ENCODE data around the gene RAB3C.

The RAB3C gene

DNA sequence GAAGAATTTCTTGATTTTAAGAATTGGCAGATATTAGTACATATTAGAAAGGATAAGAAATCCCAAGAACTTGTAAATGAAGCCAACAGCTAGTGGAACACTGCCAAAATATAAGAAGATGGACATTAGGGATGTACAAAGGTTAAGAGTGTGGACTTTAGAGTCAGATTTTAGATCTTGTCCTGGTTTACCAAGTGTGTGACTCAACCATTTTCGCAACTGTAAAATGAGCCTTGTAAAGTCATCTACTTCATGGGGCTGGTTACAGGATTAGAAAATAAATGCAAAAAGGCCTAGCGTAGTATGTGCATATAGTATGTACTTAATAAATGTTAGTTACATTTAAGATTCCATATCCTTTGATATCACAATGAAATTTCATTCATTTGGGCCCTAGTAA lies 260.0 kb downstream of the RAB3C start:
- no peak for DNase-seq

GRCh38 chr5:58844395-58844794 lies 261.5 kb downstream of the RAB3C start:
- DNase-seq = no peak

GRCh38 chr5:58847041-58847440 lies 264.2 kb downstream of the RAB3C start:
- DNase-seq = no peak

DNA sequence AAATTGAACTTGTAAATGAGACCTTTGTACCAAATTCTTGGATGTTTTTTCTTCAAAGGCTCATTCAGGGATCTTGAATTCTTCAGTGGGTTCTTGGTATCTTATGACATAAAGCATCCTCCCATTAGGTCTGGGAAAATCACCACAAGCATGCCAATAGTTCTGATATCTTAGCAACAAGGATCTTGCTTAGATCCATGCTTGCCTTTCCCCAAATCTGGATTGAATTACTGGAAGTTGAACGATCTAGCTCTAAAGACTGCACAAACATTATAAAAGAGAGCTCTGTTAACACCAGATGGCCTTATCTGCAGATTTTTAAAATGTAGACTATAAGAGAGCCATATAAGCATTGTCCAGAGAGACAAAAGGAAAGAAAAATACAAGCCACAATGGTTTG lies 266.3 kb downstream of the RAB3C start:
- DNase-seq = no peak

- no peak for DNase-seq
Observed at GRCh38 chr5:58849921-58850667, 267.2 kb downstream of the RAB3C start.

DNA sequence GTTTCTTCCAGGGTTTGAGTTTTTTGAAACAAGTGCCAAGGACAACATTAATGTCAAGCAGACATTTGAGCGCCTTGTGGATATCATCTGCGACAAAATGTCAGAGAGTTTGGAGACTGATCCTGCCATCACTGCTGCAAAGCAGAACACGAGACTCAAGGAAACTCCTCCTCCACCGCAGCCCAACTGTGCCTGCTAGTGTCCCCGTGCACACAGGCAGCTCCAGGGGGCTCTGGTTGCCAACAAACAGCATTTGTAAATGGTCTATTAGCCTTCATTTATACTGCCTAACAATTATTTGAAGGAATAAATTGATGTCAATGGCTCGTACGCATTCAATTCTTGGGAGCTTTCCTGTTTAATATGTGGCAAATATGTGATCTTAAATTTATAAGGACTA lies 268.3 kb downstream of the RAB3C start:
- no peak for DNase-seq

- no peak for DNase-seq
Observed at GRCh38 chr5:58851571-58851970, 268.7 kb downstream of the RAB3C start.

GRCh38 chr5:58852566-58852965 lies 269.7 kb downstream of the RAB3C start:
- DNase-seq = no peak

- no peak for DNase-seq
Observed at GRCh38 chr5:58854441-58854840, 271.6 kb downstream of the RAB3C start.

DNA sequence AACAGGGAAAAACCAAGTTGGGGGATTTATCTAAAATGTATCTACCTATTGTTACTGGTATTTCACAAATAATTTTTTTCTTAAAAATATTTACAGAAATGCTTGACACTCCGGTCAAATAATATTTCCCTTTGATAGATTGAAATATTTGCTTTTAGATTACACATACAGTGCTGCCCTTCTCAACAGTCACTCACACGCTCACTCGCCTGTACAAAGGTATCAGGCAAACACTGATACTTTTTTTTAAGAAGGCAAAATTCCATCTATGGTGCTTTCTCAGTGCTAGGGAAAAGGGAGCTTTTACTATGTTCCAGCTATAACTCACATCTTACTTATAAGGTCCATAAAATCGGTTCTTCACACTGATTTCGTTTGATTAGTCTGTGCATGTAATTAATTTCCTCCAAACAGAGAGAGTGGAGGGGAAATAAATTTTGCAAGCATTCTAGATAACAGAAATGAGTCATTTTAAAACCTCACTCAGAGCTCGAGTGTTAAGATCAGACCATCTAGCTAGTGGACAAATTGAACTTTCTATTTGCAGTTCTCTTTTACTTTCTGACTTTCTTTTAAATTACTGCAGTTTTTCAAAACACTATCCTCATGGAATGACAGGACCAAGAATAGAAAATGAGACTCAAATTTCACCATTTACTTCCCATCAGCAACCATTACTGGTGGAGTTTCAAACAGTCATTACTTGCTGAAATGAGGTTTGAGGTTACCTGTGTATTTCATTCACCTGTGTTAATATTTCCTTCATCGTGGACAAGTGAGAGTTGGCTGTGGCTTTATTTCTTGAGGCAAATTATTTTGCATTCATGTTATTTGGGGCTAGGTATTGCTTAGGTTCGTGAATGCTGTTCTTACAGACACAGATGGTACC lies 273.2 kb downstream of the RAB3C start:
- no peak for DNase-seq

DNA sequence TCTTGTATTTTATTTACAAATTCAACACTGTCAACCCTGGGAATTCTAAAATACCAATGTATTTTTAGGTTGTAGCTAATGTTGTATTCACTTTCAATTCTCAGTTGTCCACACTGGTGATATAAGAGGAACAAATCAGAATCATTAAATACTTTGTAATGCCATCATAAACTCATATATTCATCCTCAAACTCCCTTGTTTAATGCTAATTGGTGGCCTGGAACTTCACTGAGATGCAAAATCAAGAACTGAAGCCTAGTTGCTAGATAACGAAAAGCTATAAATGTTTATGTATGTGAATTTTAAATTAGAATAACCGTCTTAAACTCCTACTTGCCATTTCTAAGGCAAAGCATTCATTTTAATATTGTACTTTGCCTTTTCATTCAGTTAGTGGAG lies 274.7 kb downstream of the RAB3C start:
- no peak for DNase-seq

DNA sequence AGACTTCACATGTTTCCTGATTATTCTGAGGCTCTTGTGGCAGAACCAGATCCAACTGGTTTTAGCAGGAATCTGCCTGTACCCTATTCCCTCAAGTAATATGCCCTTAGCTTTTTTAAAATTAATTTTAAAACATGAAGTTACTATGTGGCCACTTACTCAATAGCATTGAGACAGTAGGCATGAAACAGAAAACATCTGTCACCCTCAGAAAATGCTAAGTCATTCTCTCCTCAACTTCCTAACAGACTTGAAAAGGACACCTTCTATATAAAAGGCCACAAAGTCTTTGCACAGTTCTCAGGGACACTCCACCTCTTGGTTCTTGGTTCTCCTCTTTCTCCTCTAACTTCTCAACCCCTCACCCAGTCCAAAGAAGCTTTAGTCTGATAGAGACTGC lies 277.8 kb downstream of the RAB3C start:
- DNase-seq = no peak

- DNase-seq = no peak
Observed at GRCh38 chr5:58868931-58869330, 286.1 kb downstream of the RAB3C start.

DNA sequence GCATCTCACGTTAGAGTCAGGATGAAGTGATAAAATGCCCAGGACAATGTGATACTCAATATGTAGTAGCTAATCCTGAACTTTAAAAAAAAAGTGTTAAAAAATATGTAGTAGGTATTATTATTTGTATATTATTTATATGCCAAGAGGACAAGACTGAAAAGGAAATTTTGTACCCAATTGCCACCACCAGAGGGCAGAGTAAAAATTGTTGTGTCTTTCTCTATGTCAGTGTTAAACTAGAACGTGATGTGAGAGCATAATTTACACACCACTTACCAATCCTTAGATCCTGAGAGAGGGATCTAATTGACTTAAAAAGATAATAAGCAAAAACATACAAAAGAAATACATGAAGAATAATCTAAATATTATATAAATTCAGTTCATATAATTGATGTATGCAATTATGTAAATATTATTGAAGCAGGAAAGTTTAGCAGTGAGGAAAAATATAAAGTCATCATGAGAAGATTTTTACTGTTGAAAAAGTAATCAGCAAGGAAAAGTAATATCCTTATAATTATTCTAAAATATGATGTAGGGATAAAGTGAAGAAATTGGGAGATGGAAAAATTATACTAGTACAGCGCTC lies 288.9 kb downstream of the RAB3C start:
- DNase-seq = no peak

GRCh38 chr5:58872670-58873273 lies 289.9 kb downstream of the RAB3C start:
- DNase-seq = no peak

DNA sequence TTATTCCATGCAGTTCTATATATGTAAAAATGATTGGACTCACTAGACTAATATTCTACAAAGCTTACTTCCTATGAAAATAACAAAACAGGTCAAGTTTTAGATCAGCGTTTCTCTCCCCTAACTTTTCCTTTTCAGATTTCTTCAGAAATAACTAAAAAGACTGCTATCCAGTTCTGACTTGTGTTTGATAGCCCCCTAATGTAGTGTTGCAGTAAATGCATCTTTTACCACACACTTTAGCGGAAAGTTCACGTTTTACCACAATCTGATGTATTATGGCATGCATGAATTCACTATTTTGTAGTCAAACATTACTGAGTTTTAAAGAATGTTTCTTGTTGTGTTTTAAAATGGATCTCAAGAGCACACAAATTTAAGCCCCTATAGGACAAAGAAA lies 292.7 kb downstream of the RAB3C start:
- DNase-seq = no peak

DNA sequence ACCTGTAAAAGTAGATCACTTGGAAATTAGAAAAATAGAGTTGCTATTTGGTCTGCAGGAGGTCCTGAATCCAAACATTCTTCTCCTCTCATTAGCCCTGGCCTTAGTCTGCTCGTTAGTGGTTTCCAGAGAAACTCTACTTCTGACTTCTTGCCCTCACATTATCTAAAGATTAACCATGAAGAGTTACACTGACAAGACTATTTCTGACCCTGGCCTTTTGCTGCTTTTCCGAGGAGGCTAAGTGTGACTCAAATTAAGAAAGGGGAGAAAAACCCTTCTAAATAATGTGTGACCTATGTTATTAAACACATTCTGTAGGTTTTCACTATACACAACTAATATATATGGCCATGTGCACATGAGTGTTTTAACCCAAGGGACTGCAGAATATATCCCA lies 302.4 kb downstream of the RAB3C start:
- no peak for DNase-seq

DNA sequence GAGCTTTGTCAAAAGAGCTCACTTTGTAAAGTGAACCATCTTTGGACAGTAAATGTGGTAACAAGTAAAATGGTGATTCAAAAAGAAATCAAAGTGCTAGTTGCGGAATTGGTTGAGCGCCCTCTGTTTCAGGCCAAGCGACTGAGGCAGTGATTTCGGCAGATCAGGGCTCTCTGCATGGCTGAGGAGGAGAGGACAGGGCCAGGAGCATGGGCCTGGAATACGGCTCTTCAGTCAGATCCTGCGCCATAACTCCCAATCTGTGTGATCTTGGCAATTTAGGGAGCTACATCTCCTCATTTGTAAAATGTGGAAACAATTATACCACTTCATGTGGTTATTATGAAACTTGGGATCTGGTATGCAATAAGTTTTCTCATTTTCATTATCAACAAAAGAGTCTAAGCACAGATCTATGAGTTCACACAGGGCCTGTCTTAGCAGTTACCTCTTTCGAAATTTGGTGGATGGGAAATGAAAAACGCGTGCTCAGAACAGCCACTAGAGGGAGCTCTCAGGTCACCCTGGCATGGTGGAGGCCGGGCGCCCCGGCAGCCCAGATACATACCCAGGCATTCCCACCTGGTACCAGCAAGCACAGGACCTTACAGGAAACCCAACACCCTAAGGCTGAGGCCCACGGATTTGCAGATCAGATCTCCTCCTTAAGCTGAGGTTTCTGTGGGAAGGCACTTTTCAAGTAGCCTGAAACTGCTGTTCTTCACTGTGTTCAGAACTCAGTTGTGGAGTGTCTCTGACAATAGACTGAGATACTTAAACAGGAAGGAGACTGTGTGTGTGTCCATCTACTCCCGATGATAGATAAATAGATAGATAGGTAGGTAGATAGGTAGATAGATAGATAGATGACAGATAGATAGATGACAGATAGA lies 303.7 kb downstream of the RAB3C start:
- DNase-seq = no peak

- DNase-seq = no peak
Observed at GRCh38 chr5:58887311-58887710, 304.4 kb downstream of the RAB3C start.

GRCh38 chr5:58887721-58888409 lies 305.0 kb downstream of the RAB3C start:
- no peak for DNase-seq

GRCh38 chr5:58890265-58890664 lies 307.4 kb downstream of the RAB3C start:
- no peak for DNase-seq

DNA sequence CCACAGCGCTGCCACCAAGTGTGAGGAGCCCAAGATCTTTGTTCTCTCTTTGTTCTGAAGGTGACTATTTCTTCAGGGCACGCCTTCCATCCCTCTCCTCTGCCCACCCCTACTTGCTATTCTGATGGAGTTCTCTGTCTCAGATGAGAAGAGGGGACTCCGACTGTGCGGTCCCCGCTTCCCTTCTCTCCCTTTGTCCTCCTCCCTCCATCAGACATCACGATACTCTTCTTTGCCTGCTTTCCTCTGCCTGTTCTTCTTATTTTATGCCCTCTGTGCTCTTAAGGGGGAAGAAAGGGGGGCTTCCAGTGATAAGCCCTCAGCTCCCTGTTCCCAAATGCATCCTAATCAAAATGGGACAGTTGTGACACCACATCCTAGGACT lies 307.8 kb downstream of the RAB3C start:
- DNase-seq = no peak

Measured in NCI-H510A (cell line).